Panc1 (cell line): ENCODE data around the gene P2RX4.
"Not testable (repeated sequence)": the region's sequence is repeated elsewhere in the genome, so short reads cannot be mapped to it uniquely, and the experiment has no call there.

Experiments used
- CTCF ChIP-seq: fragments of 450-650 bp; IDR thresholded peaks from 2 replicates; pipeline ENCODE4 v1.5.1; 2017; ENCODE audit warnings: mild to moderate bottlenecking
- REST ChIP-seq, 2 experiments: IDR thresholded peaks; 2 replicates each; pipeline ENCODE4 v1.6.1; 2011 to 2012; ENCODE audit warnings: low read depth in 2 of 2, control low read depth in 1 of 2, low read length in 1 of 2, mild to moderate bottlenecking in 1 of 2, moderate library complexity in 1 of 2; ENCODE audit not compliant: insufficient read depth in 1 of 2

- not testable (repeated sequence) for TF ChIP-seq REST (IDR thresholded peaks at IDR 0.05; ENCODE audit: insufficient read depth in 1 of 2, low read depth in 2 of 2, low read length in 1 of 2); CTCF
Observed at GRCh38 chr12:121282910-121283309, 73.0 kb downstream of the P2RX4 start.
